ENCODE results near the gene CTNNAL1. TPM values are rescaled to one million over a fixed set of nuclear protein-coding genes. Genes with fewer than 3 reads are reported as not detected.

CTNNAL1 gene
- total and polyA plus RNA-seq, 2 donors (not counting 1 experiment from before 2014, with no cell fraction given), result 0.04 to 1.5 TPM

DNA sequence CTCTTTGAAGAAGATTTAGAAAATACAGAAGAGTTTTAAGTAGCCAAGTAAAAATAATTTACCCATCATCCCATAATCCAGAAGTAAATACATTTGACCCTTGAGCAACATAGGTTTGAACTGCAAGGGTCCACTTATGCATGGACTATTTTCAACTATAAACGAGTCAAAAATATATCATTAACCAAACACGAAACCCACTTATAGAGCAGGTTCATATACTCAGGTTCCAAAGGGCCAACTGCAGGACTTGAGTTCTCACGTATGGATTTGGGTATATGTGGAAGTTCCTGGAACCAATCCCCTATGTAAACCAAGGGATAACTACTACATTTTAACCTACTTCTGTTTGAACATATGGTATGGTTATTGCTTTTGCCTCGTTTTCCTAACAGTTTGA is 73.3 kb downstream of the CTNNAL1 start:
- 100% methylated on average over 1 of the region's 4 CpGs for WGBS (ENCODE audit: insufficient coverage)
- Mint-ChIP-seq H3K27ac (no peak overlapping the region), H3K4me3 (no peak overlapping the region), H3K27me3 (no peaks in the 10 kb centered on the region), H3K9me3 (ENCODE audit: insufficient read depth) (no peaks in the 10 kb centered on the region), H3K4me1 (no peaks in the 10 kb centered on the region)
- Histone ChIP-seq H3K36me3 (replicated peaks in 1 of 2; ENCODE audit: control extremely low read depth in 1 of 2, control insufficient read depth in 1 of 2, extremely low read depth in 1 of 2, insufficient read depth in 2 of 2, low read length in 1 of 2) (peaks cover 0 to 4% of the 10 kb centered on the region in 2 experiments), H3K27ac (ENCODE audit: low read length in 2 of 2) (no peak overlapping the region), H3K79me2 (ENCODE audit: control insufficient read depth, insufficient read depth, low read length) (no peaks in the 10 kb centered on the region), H3K9me3 (ENCODE audit: control extremely low read depth in 1 of 3, control insufficient read depth in 2 of 3, insufficient read depth in 1 of 3, low read length in 2 of 3) (no peaks in the 10 kb centered on the region), H3K4me1 (ENCODE audit: control insufficient read depth in 2 of 2, insufficient read depth in 2 of 2, low read length in 2 of 2) (peaks cover 2 to 3% of the 10 kb centered on the region in 2 donors), H4K20me1 (ENCODE audit: control insufficient read depth, insufficient read depth, low read length, poor library complexity, severe bottlenecking) (no peaks in the 10 kb centered on the region), H3K4me2 (replicated peaks; ENCODE audit: low read depth, low read length, poor library complexity, severe bottlenecking) (no peak overlapping the region), H3K27me3 (replicated peaks in 1 of 4; ENCODE audit: control extremely low read depth in 1 of 4, control insufficient read depth in 3 of 4, insufficient read depth in 4 of 4, low read length in 3 of 4) (no peaks in the 10 kb centered on the region), H2AFZ (ENCODE audit: insufficient read depth, low read depth, low read length, poor library complexity, severe bottlenecking) (no peak overlapping the region), H3K4me3 (ENCODE audit: control extremely low read depth in 1 of 5, extremely low read depth in 1 of 5, insufficient read depth in 1 of 5, low read depth in 2 of 5, low read length in 4 of 5) (no peak overlapping the region), H3K9ac (ENCODE audit: low read length) (no peak overlapping the region)
- DNase-seq (no peak), ATAC-seq (ENCODE audit: low read depth) (no peak)
- TF ChIP-seq, protein P1, sequence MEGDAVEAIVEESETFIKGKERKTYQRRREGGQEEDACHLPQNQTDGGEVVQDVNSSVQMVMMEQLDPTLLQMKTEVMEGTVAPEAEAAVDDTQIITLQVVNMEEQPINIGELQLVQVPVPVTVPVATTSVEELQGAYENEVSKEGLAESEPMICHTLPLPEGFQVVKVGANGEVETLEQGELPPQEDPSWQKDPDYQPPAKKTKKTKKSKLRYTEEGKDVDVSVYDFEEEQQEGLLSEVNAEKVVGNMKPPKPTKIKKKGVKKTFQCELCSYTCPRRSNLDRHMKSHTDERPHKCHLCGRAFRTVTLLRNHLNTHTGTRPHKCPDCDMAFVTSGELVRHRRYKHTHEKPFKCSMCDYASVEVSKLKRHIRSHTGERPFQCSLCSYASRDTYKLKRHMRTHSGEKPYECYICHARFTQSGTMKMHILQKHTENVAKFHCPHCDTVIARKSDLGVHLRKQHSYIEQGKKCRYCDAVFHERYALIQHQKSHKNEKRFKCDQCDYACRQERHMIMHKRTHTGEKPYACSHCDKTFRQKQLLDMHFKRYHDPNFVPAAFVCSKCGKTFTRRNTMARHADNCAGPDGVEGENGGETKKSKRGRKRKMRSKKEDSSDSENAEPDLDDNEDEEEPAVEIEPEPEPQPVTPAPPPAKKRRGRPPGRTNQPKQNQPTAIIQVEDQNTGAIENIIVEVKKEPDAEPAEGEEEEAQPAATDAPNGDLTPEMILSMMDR (IDR thresholded peaks at IDR 0.05), result no peak
- no peak for TF ChIP-seq EZH2 (IDR thresholded peaks at IDR 0.05; ENCODE audit: borderline replicate concordance, insufficient read depth, low read depth, low read length, poor library complexity, severe bottlenecking)
- ChIA-PET POLR2A (no interaction called here), CTCF (no interaction called here)
- intact Hi-C loops (cut with micrococcal nuclease), result no loop called here

DNA sequence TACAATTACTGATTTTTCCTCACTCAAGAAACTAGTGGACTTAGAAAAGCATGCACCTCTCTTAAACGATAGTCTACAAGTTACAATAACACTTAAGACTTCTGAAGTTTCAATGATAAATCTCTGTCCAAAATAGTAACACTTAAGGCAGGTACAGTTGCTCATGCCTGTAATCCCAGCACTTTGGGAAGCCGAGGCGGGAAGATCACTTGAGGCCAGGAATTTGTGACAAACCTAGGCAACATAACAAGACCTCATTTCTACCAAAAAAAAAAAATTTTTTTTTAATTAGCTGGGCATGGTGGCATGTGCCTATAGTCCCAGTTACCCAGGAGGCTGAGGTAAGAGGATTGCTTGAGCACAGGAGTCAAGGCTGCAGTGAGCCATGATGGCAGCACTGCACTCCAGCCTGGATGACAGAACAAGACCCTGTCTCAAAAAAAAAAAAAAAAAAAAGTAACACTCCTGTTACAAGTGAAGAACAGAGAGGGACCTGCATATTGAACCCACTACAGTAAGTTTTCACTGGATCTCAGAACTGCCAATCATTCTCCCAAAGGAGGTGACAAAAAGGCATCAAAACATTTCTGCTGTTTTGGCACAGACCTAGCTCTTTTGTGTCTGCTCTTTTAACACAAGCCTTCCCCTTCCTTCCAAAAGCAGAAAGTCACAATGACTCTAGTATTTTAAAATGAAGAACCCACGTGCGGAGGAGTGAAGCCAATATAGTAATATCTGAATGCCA is 75.6 kb downstream of the CTNNAL1 start:
- Mint-ChIP-seq H3K4me3 (no peak overlapping the region), H3K4me1 (peaks cover 14% of the 10 kb centered on the region), H3K27ac (no peak overlapping the region), H3K27me3 (no peaks in the 10 kb centered on the region), H3K9me3 (ENCODE audit: insufficient read depth) (no peaks in the 10 kb centered on the region)
- Histone ChIP-seq H4K20me1 (ENCODE audit: control insufficient read depth, insufficient read depth, low read length, poor library complexity, severe bottlenecking) (no peaks in the 10 kb centered on the region), H3K9ac (ENCODE audit: low read length) (no peak overlapping the region), H3K9me3 (ENCODE audit: control extremely low read depth in 1 of 3, control insufficient read depth in 2 of 3, insufficient read depth in 1 of 3, low read length in 2 of 3) (peaks cover 0 to 3% (median 0%) of the 10 kb centered on the region in 3 donors), H3K79me2 (ENCODE audit: control insufficient read depth, insufficient read depth, low read length) (peaks cover 11% of the 10 kb centered on the region), H3K4me3 (ENCODE audit: control extremely low read depth in 1 of 5, extremely low read depth in 1 of 5, insufficient read depth in 1 of 5, low read depth in 2 of 5, low read length in 4 of 5) (no peak overlapping the region), H3K4me1 (ENCODE audit: control insufficient read depth in 2 of 2, insufficient read depth in 2 of 2, low read length in 2 of 2) (peaks cover 13 to 16% of the 10 kb centered on the region in 2 donors), H2AFZ (ENCODE audit: insufficient read depth, low read depth, low read length, poor library complexity, severe bottlenecking) (no peak overlapping the region), H3K27me3 (replicated peaks in 1 of 4; ENCODE audit: control extremely low read depth in 1 of 4, control insufficient read depth in 3 of 4, insufficient read depth in 4 of 4, low read length in 3 of 4) (no peaks in the 10 kb centered on the region), H3K4me2 (replicated peaks; ENCODE audit: low read depth, low read length, poor library complexity, severe bottlenecking) (no peak overlapping the region), H3K27ac (ENCODE audit: low read length in 2 of 2) (no peak overlapping the region), H3K36me3 (replicated peaks in 1 of 2; ENCODE audit: control extremely low read depth in 1 of 2, control insufficient read depth in 1 of 2, extremely low read depth in 1 of 2, insufficient read depth in 2 of 2, low read length in 1 of 2) (peaks cover 0 to 4% of the 10 kb centered on the region in 2 experiments)
- no peak for TF ChIP-seq EZH2 (IDR thresholded peaks at IDR 0.05; ENCODE audit: borderline replicate concordance, insufficient read depth, low read depth, low read length, poor library complexity, severe bottlenecking)
- intact Hi-C loops (cut with micrococcal nuclease), result no loop called here
- ChIA-PET CTCF (no interaction called here), POLR2A (no interaction called here)
- no peak for ATAC-seq (ENCODE audit: low read depth)
- no peak for DNase-seq
- 95% methylated on average over 3 of the region's 5 CpGs for WGBS (ENCODE audit: insufficient coverage)
